Activated effector memory CD4-positive, alpha-beta T cell treated with anti-CD3 and anti-CD28 coated beads, Interleukin-2, amount 50 U/mL, for 16 hours (primary cell): Measurements from ENCODE around the gene PCA3.

ENCODE experiments used
- DNase-seq: peaks from one replicate; pipeline ENCODE4 v3.0.0-alpha.2; 2020

PCA3 gene

GRCh38 chr9:76758476-76758875, 5.8 kb upstream of the PCA3 start:
- DNase-seq = no peak

GRCh38 chr9:76759732-76760131, 4.5 kb upstream of the PCA3 start:
- DNase-seq = no peak

GRCh38 chr9:76761448-76761847, 2.8 kb upstream of the PCA3 start:
- DNase-seq = no peak

- no peak for DNase-seq
Observed at GRCh38 chr9:76766126-76766525, 1.9 kb downstream of the PCA3 start.

- DNase-seq = no peak
Observed at GRCh38 chr9:76772686-76773445, 8.6 kb downstream of the PCA3 start.

- DNase-seq = no peak
Observed at GRCh38 chr9:76784881-76785280, 20.6 kb downstream of the PCA3 start.

GRCh38 chr9:76785501-76785900, 21.3 kb downstream of the PCA3 start:
- no peak for DNase-seq

- DNase-seq = no peak
Observed at GRCh38 chr9:76787677-76788076, 23.4 kb downstream of the PCA3 start.

- no peak for DNase-seq
Observed at GRCh38 chr9:76789840-76790239, 25.6 kb downstream of the PCA3 start.

GRCh38 chr9:76793784-76794431, 29.7 kb downstream of the PCA3 start:
- no peak for DNase-seq

GRCh38 chr9:76796296-76796695, 32.1 kb downstream of the PCA3 start:
- DNase-seq = no peak

- no peak for DNase-seq
Observed at GRCh38 chr9:76798527-76798926, 34.3 kb downstream of the PCA3 start.

GRCh38 chr9:76799473-76799872, 35.2 kb downstream of the PCA3 start:
- no peak for DNase-seq

GRCh38 chr9:76800901-76801300, 36.7 kb downstream of the PCA3 start:
- no peak for DNase-seq

GRCh38 chr9:76803083-76803482, 38.8 kb downstream of the PCA3 start:
- DNase-seq = no peak

GRCh38 chr9:76803762-76804161, 39.5 kb downstream of the PCA3 start:
- DNase-seq = no peak

GRCh38 chr9:76808636-76809035, 44.4 kb downstream of the PCA3 start:
- no peak for DNase-seq

GRCh38 chr9:76810377-76810957, 46.2 kb downstream of the PCA3 start:
- no peak for DNase-seq

GRCh38 chr9:76812591-76812990, 48.4 kb downstream of the PCA3 start:
- DNase-seq = no peak

GRCh38 chr9:76817489-76817888, 53.3 kb downstream of the PCA3 start:
- DNase-seq = no peak

- DNase-seq = no peak
Observed at GRCh38 chr9:76818271-76818670, 54.0 kb downstream of the PCA3 start.

- DNase-seq = no peak
Observed at GRCh38 chr9:76820431-76820830, 56.2 kb downstream of the PCA3 start.

GRCh38 chr9:76827296-76828080, 63.2 kb downstream of the PCA3 start:
- no peak for DNase-seq

GRCh38 chr9:76828447-76828846, 64.2 kb downstream of the PCA3 start:
- no peak for DNase-seq
